Measurements from ENCODE around the gene N4BP2.

N4BP2 gene

DNA sequence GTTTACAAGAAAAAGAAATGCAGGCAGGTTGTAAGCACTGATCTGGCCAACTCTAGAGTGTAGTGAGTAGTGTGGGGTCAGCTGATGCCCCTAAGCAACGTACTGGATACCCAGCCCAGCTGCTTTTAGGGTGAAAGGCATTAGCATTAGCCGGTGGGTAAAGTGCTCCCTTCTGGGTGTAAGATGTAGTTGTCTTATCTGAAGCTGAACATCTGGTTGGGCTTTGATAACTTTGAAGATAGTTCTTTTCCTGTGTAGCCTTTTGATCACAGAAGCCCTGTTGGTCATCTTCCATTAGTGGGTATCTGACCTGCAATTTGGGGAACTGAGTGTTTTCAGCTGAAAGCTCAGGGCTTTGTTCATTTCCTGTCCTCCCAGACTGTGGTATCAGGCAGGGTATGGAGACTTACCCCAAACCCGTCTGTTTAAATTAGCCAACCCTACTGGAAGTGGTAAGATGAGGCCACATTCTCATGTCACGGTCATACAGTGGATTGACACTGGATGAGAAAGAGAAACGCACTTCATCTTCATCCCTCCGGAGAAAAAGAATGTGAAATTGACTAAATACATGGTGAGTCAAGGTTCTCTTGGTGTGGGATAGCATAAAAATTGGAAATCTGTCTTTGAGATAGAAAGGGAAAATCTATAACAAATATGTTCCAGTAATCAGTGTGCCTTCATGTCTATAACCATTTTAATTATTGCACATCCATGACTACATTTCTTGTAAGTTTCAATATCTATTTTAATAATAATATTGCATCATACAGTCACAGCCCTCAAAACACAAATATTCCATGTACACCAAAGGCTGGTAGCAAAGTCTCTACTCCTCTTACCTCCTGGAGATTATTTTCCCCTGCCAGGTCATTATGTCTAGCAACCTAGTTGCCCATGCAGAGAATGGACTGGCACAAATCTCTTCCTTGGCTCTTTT, 148.9 kb downstream of the N4BP2 start:
- no peak for DNase-seq (ENCODE audit: low read depth in 2 of 2, low spot score in 1 of 2)

DNA sequence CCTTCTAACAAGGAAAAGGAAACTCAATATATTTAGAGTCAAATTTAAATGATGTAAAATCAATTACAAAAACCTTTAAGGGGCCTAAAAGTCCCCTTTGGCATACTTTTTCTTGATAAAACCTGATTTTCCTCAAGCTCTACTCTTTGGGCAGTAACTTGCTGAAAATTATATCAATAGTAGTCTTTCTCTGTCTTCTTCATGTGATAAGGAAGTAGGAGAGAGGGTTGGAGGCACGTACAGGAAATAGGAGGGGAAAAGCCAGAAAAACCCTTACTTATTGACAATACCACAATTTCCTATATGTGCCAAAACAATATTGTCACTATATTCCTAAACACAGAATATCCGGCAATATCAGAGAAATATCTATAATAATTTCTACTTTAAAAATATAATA, 149.8 kb downstream of the N4BP2 start:
- no peak for DNase-seq (ENCODE audit: low read depth in 2 of 2, low spot score in 1 of 2)
